T-cell (primary cell): ENCODE measurements around the gene ANKH. TPM values are rescaled to one million over a fixed set of nuclear protein-coding genes. Genes with fewer than 3 reads are reported as not detected.
A peak's percentile ranks its signal among the peaks of the same experiment; 100 is the strongest.

Experiments
- ATAC-seq, 4 experiments: fragments of 200-7000 bp in 3 of 4; fragments of 150-1000 bp in 1 of 4; cut with Tn5 transposase; replicated peaks in 1 of 4; 1 replicate in 3 of 4; 2 replicates in 1 of 4; pipeline ENCODE4 v1.10.0; 2021; ENCODE audit warnings: moderate library complexity in 3 of 4, mild to moderate bottlenecking in 2 of 4, moderate number of reproducible peaks in 1 of 4
- CTCF ChIA-PET, 2 donors: fragments of 300-600 bp; sonication (Branson Sonifier 250); formaldehyde crosslinking; loops; one replicate each; lab custom pipeline; 2022; ENCODE audit warnings: antibody characterized with exemption in 2 of 2; lab: Charles Lee
- POLR2A ChIA-PET, 2 donors: fragments of 300-600 bp; sonication (Branson Sonifier 250); formaldehyde crosslinking; loops; one replicate each; lab custom pipeline; 2022; ENCODE audit warnings: antibody characterized with exemption in 2 of 2; lab: Charles Lee
- DNase-seq, 35 experiments: peaks; one replicate each; pipeline versions ENCODE4 v3.0.0 to v3.0.0-alpha.2; 2013 to 2023
- H3K27ac ChIP-seq: one replicate; pipeline ENCODE4 v1.5.1; 2013; ENCODE audit warnings: low read length
- H3K27me3 ChIP-seq, 2 experiments: replicated peaks in 1 of 2; 1 replicate in 1 of 2; 2 replicates in 1 of 2; pipeline versions ENCODE4 v1.6.1 to v1.7.0; 2013; ENCODE audit warnings: low read length in 1 of 2, mixed read lengths in 1 of 2; ENCODE audit not compliant: control insufficient read depth in 2 of 2, insufficient read depth in 2 of 2; ENCODE audit errors: extremely low read depth in 1 of 2
- H3K36me3 ChIP-seq, 2 donors: 1 replicate in 1 of 2; 2 replicates in 1 of 2; pipeline versions ENCODE4 v1.6.1 to v1.7.0; 2013; ENCODE audit warnings: low read length in 1 of 2; ENCODE audit not compliant: control insufficient read depth in 2 of 2, insufficient read depth in 1 of 2; ENCODE audit errors: extremely low read depth in 1 of 2
- H3K4me1 ChIP-seq, 2 experiments: 1 replicate in 1 of 2; 2 replicates in 1 of 2; pipeline versions ENCODE4 v1.6.1 to v1.7.0; 2013; ENCODE audit warnings: low read length in 2 of 2, mixed read lengths in 1 of 2; ENCODE audit not compliant: insufficient read depth in 2 of 2, control insufficient read depth in 1 of 2; ENCODE audit errors: extremely low read depth in 1 of 2
- H3K4me3 ChIP-seq, 2 donors: 1 replicate in 1 of 2; 2 replicates in 1 of 2; pipeline versions ENCODE4 v1.5.1 to v1.7.0; 2013; ENCODE audit warnings: mild to moderate bottlenecking in 2 of 2, low read length in 1 of 2, moderate library complexity in 1 of 2; ENCODE audit not compliant: control insufficient read depth in 1 of 2; ENCODE audit errors: extremely low read depth in 1 of 2
- H3K9me3 ChIP-seq: 2 replicates; pipeline ENCODE4 v1.7.0; 2013
- H3K27ac Mint-ChIP-seq, 2 donors: one replicate each; pipeline ENCODE4 v1.8.0; 2020 to 2021; ENCODE audit warnings: mild to moderate bottlenecking in 2 of 2, mixed read lengths in 2 of 2
- H3K27me3 Mint-ChIP-seq, 2 donors: one replicate each; pipeline ENCODE4 v1.8.0; 2021 to 2022; ENCODE audit warnings: mixed read lengths in 2 of 2
- H3K36me3 Mint-ChIP-seq: one replicate; pipeline ENCODE4 v1.8.0; 2021; ENCODE audit warnings: mixed read lengths
- H3K4me1 Mint-ChIP-seq, 3 donors: one replicate each; pipeline ENCODE4 v1.8.0; 2020 to 2022; ENCODE audit warnings: mixed read lengths in 3 of 3, mild to moderate bottlenecking in 1 of 3
- H3K4me3 Mint-ChIP-seq, 3 donors: one replicate each; pipeline ENCODE4 v1.8.0; 2020 to 2022; ENCODE audit warnings: mild to moderate bottlenecking in 3 of 3, mixed read lengths in 3 of 3, moderate library complexity in 3 of 3
- H3K9me3 Mint-ChIP-seq, 3 donors: one replicate each; pipeline ENCODE4 v1.8.0; 2020 to 2022; ENCODE audit warnings: mixed read lengths in 3 of 3
- WGBS: methylation state at CpG from one replicate; pipeline ENCODE4 v1.1.5; 2013; ENCODE audit warnings: missing lambda C conversion rate; ENCODE audit not compliant: insufficient coverage; 5-methylcytosine and 5-hydroxymethylcytosine counted together
- total RNA-seq, 35 experiments: library from RNA in 6 of 35; stranded (reverse) in 6 of 35; fragments of 120-200 nt in 1 of 35; gene quantifications; one replicate each; pipeline versions ENCODE4 v1.2.1 to v1.2.4 and lab custom pipeline; 2013 to 2026

Gene ANKH
- total RNA-seq, 5 donors from 2014 or later (not counting 1 experiment from before 2014, with no cell fraction given) = 98.9 to 200 (median 167) TPM

DNA sequence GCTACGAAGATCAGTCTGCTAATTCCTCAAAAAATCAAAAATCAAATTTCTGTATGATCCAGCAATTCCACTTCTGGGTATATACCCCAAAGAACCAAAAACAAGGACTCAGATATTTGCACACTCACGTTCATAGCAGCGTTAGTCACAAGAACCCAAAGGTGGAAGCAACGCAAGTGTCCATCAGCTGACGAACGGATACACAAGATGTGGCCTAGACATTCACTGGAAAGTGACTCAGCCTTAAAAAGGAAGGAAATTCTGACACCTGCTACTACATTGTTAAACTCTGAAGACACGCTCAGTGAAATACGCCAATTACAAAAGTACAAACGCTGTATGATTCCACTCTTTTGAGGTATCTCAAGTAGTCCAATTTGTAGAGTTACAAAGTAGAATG, 113.7 kb downstream of the ANKH start:
- Mint-ChIP-seq H3K36me3 (peaks cover 33% of the 10 kb centered on the region), H3K4me3 (no peak overlapping the region), H3K4me1 (no peaks in the 10 kb centered on the region), H3K27ac (no peak overlapping the region), H3K9me3 (no peaks in the 10 kb centered on the region), H3K27me3 (no peaks in the 10 kb centered on the region)
- no peaks in the 10 kb centered on the region for H3K9me3 ChIP-seq
- no peak overlapping the region for H3K27ac ChIP-seq
- POLR2A ChIA-PET = no interaction called here
- no peak overlapping the region for H3K4me3 ChIP-seq
- ATAC-seq = no peak
- H3K36me3 ChIP-seq = peaks cover 2 to 8% of the 10 kb centered on the region in 2 donors
- no peaks in the 10 kb centered on the region for H3K27me3 ChIP-seq
- WGBS = 90% methylated on average over 8 of the region's 9 CpGs
- CTCF ChIA-PET = interaction anchor here in 1 of 2 donors (1.1 to 1.5 kb wide), 2 partner anchors 31 to 109 kb away, joined by 3 to 5 read pairs; no protein-coding TSS in a partner anchor
- H3K4me1 ChIP-seq = no peaks in the 10 kb centered on the region
- DNase-seq = no peak

- DNase-seq (no peak), ATAC-seq (no peak)
- Histone ChIP-seq H3K4me1 (no peaks in the 10 kb centered on the region), H3K27me3 (no peaks in the 10 kb centered on the region), H3K36me3 (peaks cover 2 to 7% of the 10 kb centered on the region in 2 donors), H3K4me3 (no peak overlapping the region), H3K27ac (no peak overlapping the region), H3K9me3 (no peaks in the 10 kb centered on the region)
- H3K27me3 Mint-ChIP-seq = no peaks in the 10 kb centered on the region
- H3K4me3 Mint-ChIP-seq = no peak overlapping the region
- POLR2A ChIA-PET = no interaction called here
- no peaks in the 10 kb centered on the region for H3K4me1 Mint-ChIP-seq
- 95% methylated on average over 3 of the region's 4 CpGs for WGBS
- no peak overlapping the region for H3K27ac Mint-ChIP-seq
- CTCF ChIA-PET = no interaction called here
- H3K9me3 Mint-ChIP-seq = no peaks in the 10 kb centered on the region
- H3K36me3 Mint-ChIP-seq = peaks cover 37% of the 10 kb centered on the region
Measured at GRCh38 chr5:14756478-14756877, 115.1 kb downstream of the ANKH start.

- Mint-ChIP-seq H3K27ac (peak overlapping the region in 1 of 2 donors; percentile 23), H3K27me3 (no peaks in the 10 kb centered on the region), H3K9me3 (no peaks in the 10 kb centered on the region), H3K4me3 (no peak overlapping the region), H3K36me3 (peaks cover 48% of the 10 kb centered on the region), H3K4me1 (no peaks in the 10 kb centered on the region)
- no peak overlapping the region for H3K4me3 ChIP-seq
- DNase-seq (no peak), ATAC-seq (no peak)
- H3K27ac ChIP-seq = no peak overlapping the region
- peaks cover 2 to 23% of the 10 kb centered on the region in 2 donors for H3K36me3 ChIP-seq
- WGBS = no CpG with 5 or more reads among the region's 3 CpGs
- H3K27me3 ChIP-seq = no peaks in the 10 kb centered on the region
- H3K9me3 ChIP-seq = no peaks in the 10 kb centered on the region
- no peaks in the 10 kb centered on the region for H3K4me1 ChIP-seq
- CTCF ChIA-PET = no interaction called here
- POLR2A ChIA-PET = no interaction called here
Measured at GRCh38 chr5:14753947-14754346, 117.6 kb downstream of the ANKH start.

DNA sequence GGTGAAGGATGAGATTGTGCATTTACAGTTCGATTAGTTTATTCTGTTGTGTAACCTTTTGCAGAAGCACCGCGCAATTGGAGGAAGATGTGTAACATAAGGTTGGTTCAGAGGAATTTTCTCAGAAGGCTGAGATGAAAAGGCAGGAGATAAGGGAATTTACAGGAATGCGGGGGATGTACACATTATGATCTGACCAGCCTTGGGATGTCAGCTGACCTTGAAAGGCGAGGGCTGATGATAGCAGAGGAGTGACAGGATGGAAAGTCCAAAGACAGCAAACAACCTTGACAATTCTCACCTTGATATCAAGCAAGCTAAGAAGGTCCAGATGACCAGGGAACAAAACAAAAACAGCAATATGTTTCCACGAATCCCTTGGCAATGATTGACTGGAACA, 118.3 kb downstream of the ANKH start:
- Mint-ChIP-seq H3K9me3 (no peaks in the 10 kb centered on the region), H3K4me3 (no peak overlapping the region), H3K27me3 (no peaks in the 10 kb centered on the region), H3K4me1 (no peaks in the 10 kb centered on the region), H3K27ac (peak overlapping the region in 1 of 2 donors; percentile 0), H3K36me3 (peaks cover 49% of the 10 kb centered on the region)
- Histone ChIP-seq H3K9me3 (no peaks in the 10 kb centered on the region), H3K27ac (no peak overlapping the region), H3K4me3 (no peak overlapping the region), H3K4me1 (no peaks in the 10 kb centered on the region), H3K36me3 (peaks cover 2 to 29% of the 10 kb centered on the region in 2 donors), H3K27me3 (no peaks in the 10 kb centered on the region)
- ChIA-PET POLR2A (no interaction called here), CTCF (no interaction called here)
- DNase-seq (no peak), ATAC-seq (no peak)
- WGBS = 100% methylated on average over 3 of the region's 6 CpGs

DNA sequence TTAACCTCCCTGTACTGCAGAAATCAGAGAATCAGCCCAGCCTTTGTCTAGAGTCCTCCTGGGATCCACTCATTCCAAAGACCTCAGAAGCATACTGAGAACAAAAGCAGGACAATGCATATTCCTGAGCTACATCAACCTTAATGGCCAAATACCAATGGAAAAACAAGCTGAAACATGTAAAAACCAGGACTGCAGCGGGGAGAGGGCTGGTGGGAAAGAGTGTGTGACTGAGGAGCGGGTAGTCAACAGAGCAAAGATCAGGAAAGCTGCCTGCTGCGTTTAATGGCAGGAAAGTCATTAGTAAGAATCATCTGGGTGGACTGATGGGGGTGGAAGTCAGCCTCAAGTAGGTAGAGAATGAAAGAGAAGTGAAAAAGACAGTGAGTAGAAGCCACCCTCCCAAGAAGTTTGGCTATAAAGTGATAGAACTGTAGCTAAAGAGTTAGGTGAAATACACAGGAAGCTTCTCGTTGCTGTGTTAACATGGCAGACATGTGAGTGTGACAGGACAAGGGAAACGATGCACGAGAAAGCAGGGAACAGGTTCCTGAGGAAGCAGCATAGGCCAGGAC, 119.0 kb downstream of the ANKH start:
- Mint-ChIP-seq H3K36me3 (peaks cover 48% of the 10 kb centered on the region), H3K4me3 (no peak overlapping the region), H3K27ac (peak overlapping the region; percentile 1 to 12), H3K27me3 (no peaks in the 10 kb centered on the region), H3K4me1 (no peaks in the 10 kb centered on the region), H3K9me3 (no peaks in the 10 kb centered on the region)
- no peak overlapping the region for H3K4me3 ChIP-seq
- H3K27me3 ChIP-seq = no peaks in the 10 kb centered on the region
- peaks cover 2 to 36% of the 10 kb centered on the region in 2 donors for H3K36me3 ChIP-seq
- DNase-seq (no peak), ATAC-seq (no peak)
- H3K9me3 ChIP-seq = no peaks in the 10 kb centered on the region
- H3K4me1 ChIP-seq = no peaks in the 10 kb centered on the region
- ChIA-PET POLR2A (no interaction called here), CTCF (interaction anchor here (0.8 to 1.1 kb wide), 2 partner anchors 10 to 34 kb away, joined by 3 read pairs; no protein-coding TSS in a partner anchor)
- WGBS = 96% methylated on average over 3 of the region's 6 CpGs
- H3K27ac ChIP-seq = no peak overlapping the region

- CTCF ChIA-PET = no interaction called here
- no peak for DNase-seq
- no peaks in the 10 kb centered on the region for H3K27me3 Mint-ChIP-seq
- no peak for ATAC-seq
- no peaks in the 10 kb centered on the region for H3K27me3 ChIP-seq
- no peak overlapping the region for H3K4me3 Mint-ChIP-seq
- POLR2A ChIA-PET = no interaction called here
- peaks cover 8 to 40% of the 10 kb centered on the region in 2 donors for H3K36me3 ChIP-seq
- no peaks in the 10 kb centered on the region for H3K9me3 Mint-ChIP-seq
- H3K27ac ChIP-seq = no peak overlapping the region
- peak overlapping the region in 1 of 2 donors; percentile 44 for H3K27ac Mint-ChIP-seq
- H3K36me3 Mint-ChIP-seq = peaks cover 55% of the 10 kb centered on the region
- 100% methylated on average over 2 of the region's 5 CpGs for WGBS
- H3K4me1 Mint-ChIP-seq = peaks cover 5 to 9% (median 8%) of the 10 kb centered on the region in 3 donors
- no peaks in the 10 kb centered on the region for H3K4me1 ChIP-seq
- no peaks in the 10 kb centered on the region for H3K9me3 ChIP-seq
- H3K4me3 ChIP-seq = no peak overlapping the region
Measured at GRCh38 chr5:14750712-14751111, 120.9 kb downstream of the ANKH start.
